Activated CD4-positive, alpha-beta memory T cell treated with anti-CD3 and anti-CD28 coated beads for 36 hours (primary cell): Measurements from ENCODE around the gene SERHL2. TPM values are rescaled to one million over a fixed set of nuclear protein-coding genes. Genes with fewer than 3 reads are reported as not detected.
A peak's percentile ranks its signal among the peaks of the same experiment; 100 is the strongest.
"Not testable (repeated sequence)": the region's sequence is repeated elsewhere in the genome, so short reads cannot be mapped to it uniquely, and the experiment has no call there.

Source experiments
- CTCF ChIA-PET: fragments of 350-600 bp; sonication (Branson Sonifier 250); formaldehyde crosslinking; loops from one replicate; lab custom pipeline; 2021; ENCODE audit warnings: antibody characterized with exemption, inconsistent platforms; lab: Charles Lee
- POLR2A ChIA-PET: fragments of 350-600 bp; sonication (Branson Sonifier 250); formaldehyde crosslinking; loops from one replicate; lab custom pipeline; 2021; ENCODE audit warnings: antibody characterized with exemption; lab: Charles Lee
- DNase-seq: peaks from one replicate; pipeline ENCODE4 v3.0.0-alpha.2; 2020
- H3K27ac Mint-ChIP-seq: one replicate; pipeline ENCODE4 v1.8.0; 2021; ENCODE audit warnings: mixed read lengths
- H3K27me3 Mint-ChIP-seq: one replicate; pipeline ENCODE4 v1.8.0; 2021; ENCODE audit warnings: mixed read lengths
- H3K36me3 Mint-ChIP-seq: one replicate; pipeline ENCODE4 v1.8.0; 2021; ENCODE audit warnings: mixed read lengths
- H3K4me1 Mint-ChIP-seq: one replicate; pipeline ENCODE4 v1.8.0; 2021; ENCODE audit warnings: low read depth, mixed read lengths
- H3K4me3 Mint-ChIP-seq: one replicate; pipeline ENCODE4 v1.8.0; 2021; ENCODE audit warnings: mild to moderate bottlenecking, mixed read lengths
- H3K9me3 Mint-ChIP-seq: one replicate; pipeline ENCODE4 v1.8.0; 2021; ENCODE audit warnings: mixed read lengths
- intact Hi-C: fragments of 100-400 bp; cut with micrococcal nuclease; formaldehyde crosslinking; loops from one replicate; pipeline ENCODE4 v1.15.1; 2023
- total RNA-seq, 2 experiments: library from RNA; stranded (reverse); gene quantifications; one replicate each; pipeline ENCODE4 v1.2.3, GENCODE V29; 2021

The SERHL2 gene
- total RNA-seq, 2 experiments from 2014 or later = 0.83 to 1.2 TPM

DNA sequence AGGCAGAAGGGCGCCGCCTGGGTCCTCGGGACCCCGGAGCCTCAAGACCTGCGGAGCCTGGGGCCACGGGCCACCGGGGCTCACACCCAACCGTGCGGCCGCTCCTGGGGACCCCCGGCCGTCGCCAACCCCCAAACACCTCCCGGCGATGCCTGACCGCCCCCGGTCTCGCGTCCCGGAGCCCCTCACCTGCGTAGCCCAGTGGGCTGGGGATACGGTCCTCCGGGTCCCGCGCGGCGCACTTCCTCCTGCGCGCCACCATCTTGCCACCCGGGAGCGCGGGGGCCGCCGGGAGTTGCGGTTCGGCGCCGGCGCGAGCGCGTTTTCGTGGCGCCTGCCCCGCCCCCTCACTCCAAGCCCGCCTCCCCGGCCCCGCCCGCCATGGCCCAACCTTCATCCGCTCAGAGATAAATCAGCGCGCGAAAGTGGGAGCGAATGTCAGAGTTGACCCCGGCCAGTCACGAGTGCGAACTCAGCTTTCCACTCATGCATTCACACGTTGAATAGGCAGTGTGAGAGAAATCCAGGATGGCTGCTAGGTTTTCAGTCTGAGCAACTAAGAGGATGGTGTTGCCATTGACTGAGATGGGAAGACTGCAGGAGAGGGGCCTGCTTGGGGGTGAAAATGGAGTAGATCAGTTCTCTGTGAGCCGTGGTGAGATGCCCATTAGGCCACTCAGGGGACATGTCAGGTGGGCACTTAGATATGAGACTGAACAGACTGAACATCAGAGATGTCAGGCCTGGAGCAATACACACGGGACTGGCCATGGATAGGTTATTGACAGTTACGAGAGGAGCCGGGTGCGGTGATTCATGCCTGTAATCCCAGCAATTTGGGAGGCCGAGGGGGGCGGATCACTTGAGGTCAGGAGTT, 34.0 kb upstream of the SERHL2 start, which contains the start of gene RRP7A:
Gene RRP7A (minus strand): TSS at position 272 of the 877 bp plus-strand sequence. CDS start 10 bp downstream, at position 262.
- POLR2A ChIA-PET = no interaction called here
- H3K36me3 Mint-ChIP-seq = peaks cover 8% of the 10 kb centered on the region
- CTCF ChIA-PET = no interaction called here

GRCh38 chr22:42521228-42521546, 32.6 kb upstream of the SERHL2 start:
- no peaks in the 10 kb centered on the region for H3K9me3 Mint-ChIP-seq
- intact Hi-C loops = no loop called here
- no peak overlapping the region for H3K4me3 Mint-ChIP-seq
- ChIA-PET POLR2A (no interaction called here), CTCF (no interaction called here)
- DNase-seq = no peak
- no peaks in the 10 kb centered on the region for H3K27me3 Mint-ChIP-seq
- no peak overlapping the region for H3K27ac Mint-ChIP-seq
- peaks cover 4% of the 10 kb centered on the region for H3K36me3 Mint-ChIP-seq
- H3K4me1 Mint-ChIP-seq = peaks cover 16% of the 10 kb centered on the region

More for the DNA sequence above, 34.0 kb upstream of the SERHL2 start, which contains the start of gene RRP7A:
- H3K4me3 Mint-ChIP-seq = peak within 1 kb of the TSS; percentile 97
- no peaks in the 10 kb centered on the region for H3K27me3 Mint-ChIP-seq
- no peaks in the 10 kb centered on the region for H3K9me3 Mint-ChIP-seq
- DNase-seq = peak; percentile 89
- H3K4me1 Mint-ChIP-seq = peaks cover 14% of the 10 kb centered on the region
- H3K27ac Mint-ChIP-seq = peak within 1 kb of the TSS; percentile 89
- intact Hi-C loops = no loop called here

GRCh38 chr22:42522546-42522945, 31.2 kb upstream of the SERHL2 start:
- no peak overlapping the region for H3K4me3 Mint-ChIP-seq
- H3K9me3 Mint-ChIP-seq = no peaks in the 10 kb centered on the region
- ChIA-PET POLR2A (no interaction called here), CTCF (no interaction called here)
- H3K4me1 Mint-ChIP-seq = peaks cover 16% of the 10 kb centered on the region
- DNase-seq = no peak
- intact Hi-C loops = no loop called here
- peaks cover 4% of the 10 kb centered on the region for H3K36me3 Mint-ChIP-seq
- H3K27me3 Mint-ChIP-seq = no peaks in the 10 kb centered on the region
- no peak overlapping the region for H3K27ac Mint-ChIP-seq

GRCh38 chr22:42528591-42529307, 25.0 kb upstream of the SERHL2 start:
- Mint-ChIP-seq H3K36me3 (no peaks in the 10 kb centered on the region), H3K27me3 (no peaks in the 10 kb centered on the region), H3K27ac (no peak overlapping the region), H3K4me3 (no peak overlapping the region), H3K9me3 (no peaks in the 10 kb centered on the region), H3K4me1 (peaks cover 8% of the 10 kb centered on the region)
- POLR2A ChIA-PET = no interaction called here
- CTCF ChIA-PET = no interaction called here
- intact Hi-C loops = no loop called here
- no peak for DNase-seq

GRCh38 chr22:42529435-42529834, 24.3 kb upstream of the SERHL2 start:
- H3K4me3 Mint-ChIP-seq, intact Hi-C loops, H3K9me3 Mint-ChIP-seq, CTCF ChIA-PET, DNase-seq, POLR2A ChIA-PET, H3K27me3 Mint-ChIP-seq, H3K27ac Mint-ChIP-seq, H3K36me3 Mint-ChIP-seq: not testable (repeated sequence)
- H3K4me1 Mint-ChIP-seq = peaks cover 11% of the 10 kb centered on the region

GRCh38 chr22:42531401-42532084, 22.2 kb upstream of the SERHL2 start:
- POLR2A ChIA-PET = not testable (repeated sequence)

DNA sequence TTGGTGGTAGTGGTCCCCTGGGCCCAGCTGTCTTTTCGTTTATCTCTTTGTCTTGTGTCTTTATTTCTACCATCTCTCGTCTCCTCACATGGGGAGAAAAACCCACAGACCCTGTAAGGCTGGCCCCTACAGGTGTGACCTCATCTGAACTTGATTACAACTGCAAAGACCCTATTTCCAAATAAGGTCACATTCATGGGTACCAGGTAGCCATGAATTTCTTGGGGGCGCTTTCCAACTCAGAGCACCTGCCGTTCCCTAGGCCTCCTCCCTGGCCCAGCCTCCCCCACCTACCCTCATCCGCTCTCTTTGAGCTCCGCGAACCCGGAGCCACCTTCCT, 20.1 kb upstream of the SERHL2 start:
- Mint-ChIP-seq H3K27me3 (no peaks in the 10 kb centered on the region), H3K4me3 (peak overlapping the region; percentile 71), H3K27ac (peak overlapping the region; percentile 82), H3K9me3 (no peaks in the 10 kb centered on the region), H3K4me1 (peaks cover 18% of the 10 kb centered on the region), H3K36me3 (no peaks in the 10 kb centered on the region)
- intact Hi-C loops = loop anchor here (2.0 kb wide), 1 partner anchor 19 kb away; the partner anchor contains the start of gene SERHL2
- ChIA-PET CTCF (no interaction called here), POLR2A (no interaction called here)
- no peak for DNase-seq

More at GRCh38 chr22:42531401-42532084, 22.2 kb upstream of the SERHL2 start:
- H3K4me1 Mint-ChIP-seq, H3K27me3 Mint-ChIP-seq, H3K27ac Mint-ChIP-seq, H3K36me3 Mint-ChIP-seq, DNase-seq, CTCF ChIA-PET, H3K9me3 Mint-ChIP-seq, H3K4me3 Mint-ChIP-seq: not testable (repeated sequence)
- intact Hi-C loops = loop anchor here (2.0 kb wide), 1 partner anchor 21 kb away; the partner anchor contains the start of gene SERHL2

DNA sequence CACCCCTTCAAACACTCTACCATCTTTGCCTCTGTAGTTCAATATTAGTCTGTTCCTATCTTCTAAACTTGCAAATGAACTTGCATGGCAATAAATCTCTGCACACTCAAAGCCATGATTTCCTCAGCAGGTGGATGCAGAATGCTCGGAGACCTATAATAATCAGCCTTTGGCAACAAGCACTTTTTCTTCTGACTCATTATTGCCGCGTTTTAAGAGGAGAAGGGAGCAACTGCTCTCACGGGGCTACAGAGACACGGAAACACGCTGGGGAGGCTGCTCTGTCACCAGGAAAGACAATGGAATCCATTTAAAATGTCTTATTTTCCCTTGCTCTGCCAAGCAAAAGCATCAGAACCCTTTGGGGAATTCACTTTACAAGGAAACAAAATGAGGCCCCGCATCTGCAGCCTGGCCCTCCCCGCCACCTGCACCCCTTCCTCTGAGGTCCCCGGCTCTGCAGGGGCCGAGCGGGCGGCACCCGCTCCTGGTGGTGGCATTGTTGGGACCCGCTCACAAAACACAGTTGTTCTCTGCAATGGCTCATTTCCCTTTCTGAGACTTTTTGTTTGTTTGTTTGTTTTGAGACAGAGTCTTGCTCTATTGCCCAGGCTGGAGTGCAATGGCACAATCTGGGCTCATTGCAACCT, 18.5 kb upstream of the SERHL2 start:
- H3K4me1 Mint-ChIP-seq = peaks cover 18% of the 10 kb centered on the region
- intact Hi-C loops, H3K36me3 Mint-ChIP-seq, POLR2A ChIA-PET, H3K27ac Mint-ChIP-seq, CTCF ChIA-PET, DNase-seq, H3K4me3 Mint-ChIP-seq, H3K27me3 Mint-ChIP-seq, H3K9me3 Mint-ChIP-seq: not testable (repeated sequence)

DNA sequence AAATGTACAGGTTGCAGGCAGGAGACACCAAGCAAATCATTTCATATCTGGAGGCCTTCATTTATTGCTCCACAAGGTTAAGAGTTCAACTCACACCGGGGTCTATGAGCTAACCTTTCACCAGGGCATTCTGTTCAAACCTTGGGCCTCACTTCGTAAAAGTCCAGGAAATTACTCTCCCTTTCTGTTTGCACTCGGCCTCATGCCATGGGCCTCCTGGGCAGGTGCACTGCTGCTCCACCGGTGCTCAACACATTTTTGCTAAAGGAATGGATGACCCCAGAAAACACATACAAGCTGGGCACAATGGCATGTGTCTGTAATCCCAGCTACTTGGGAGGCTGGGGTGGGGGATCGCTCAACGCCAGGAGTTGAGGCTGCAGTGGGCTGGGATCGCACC, 17.6 kb upstream of the SERHL2 start:
- no peak for DNase-seq
- peaks cover 18% of the 10 kb centered on the region for H3K4me1 Mint-ChIP-seq
- no peaks in the 10 kb centered on the region for H3K36me3 Mint-ChIP-seq
- intact Hi-C loops = no loop called here
- CTCF ChIA-PET = interaction anchor here (1.4 kb wide), 1 partner anchor 14 kb away, joined by 4 read pairs; no protein-coding TSS in a partner anchor
- no peaks in the 10 kb centered on the region for H3K9me3 Mint-ChIP-seq
- no peak overlapping the region for H3K27ac Mint-ChIP-seq
- POLR2A ChIA-PET = no interaction called here
- H3K4me3 Mint-ChIP-seq = no peak overlapping the region
- H3K27me3 Mint-ChIP-seq = no peaks in the 10 kb centered on the region

DNA sequence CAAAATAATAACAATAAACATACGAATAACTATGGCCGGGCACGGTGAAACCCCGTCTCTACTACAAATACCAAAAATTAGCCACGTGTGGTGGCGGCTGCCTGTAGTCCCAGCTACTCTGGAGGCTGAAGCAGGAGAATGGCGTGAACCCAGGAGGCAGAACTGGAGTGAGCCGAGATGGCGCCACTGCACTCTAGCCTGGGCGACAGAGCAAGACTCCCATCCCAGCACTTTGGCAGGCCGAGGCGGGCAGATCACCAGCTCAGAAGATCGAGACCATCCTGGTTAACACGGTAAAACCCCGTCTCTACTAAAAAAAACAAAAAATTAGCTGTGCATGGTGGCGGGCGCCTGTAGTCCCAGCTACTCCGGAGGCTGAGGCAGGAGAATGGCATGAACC, 17.1 kb upstream of the SERHL2 start:
- peaks cover 18% of the 10 kb centered on the region for H3K4me1 Mint-ChIP-seq
- H3K27ac Mint-ChIP-seq, POLR2A ChIA-PET, DNase-seq, H3K36me3 Mint-ChIP-seq, H3K4me3 Mint-ChIP-seq, intact Hi-C loops, H3K9me3 Mint-ChIP-seq, H3K27me3 Mint-ChIP-seq: not testable (repeated sequence)
- CTCF ChIA-PET = interaction anchor here (1.4 kb wide), 1 partner anchor 14 kb away, joined by 4 read pairs; no protein-coding TSS in a partner anchor

- H3K36me3 Mint-ChIP-seq, H3K27ac Mint-ChIP-seq, intact Hi-C loops, H3K27me3 Mint-ChIP-seq, H3K4me3 Mint-ChIP-seq, H3K9me3 Mint-ChIP-seq, POLR2A ChIA-PET: not testable (repeated sequence)
- DNase-seq = peak; percentile 27
- peaks cover 18% of the 10 kb centered on the region for H3K4me1 Mint-ChIP-seq
- CTCF ChIA-PET = interaction anchor here (1.4 kb wide), 1 partner anchor 13 kb away, joined by 4 read pairs; no protein-coding TSS in a partner anchor
Observed at GRCh38 chr22:42537199-42537831, 16.4 kb upstream of the SERHL2 start.
